ENCODE data around the gene TNIK. TPM values are rescaled to one million over a fixed set of nuclear protein-coding genes. Genes with fewer than 3 reads are reported as not detected.

The TNIK gene
- total RNA-seq, 2 donors from 2014 or later: 9.0 to 11.6 TPM

GRCh38 chr3:171198781-171199472 is 261.3 kb downstream of the TNIK start:
- H3K27ac ChIP-seq: no peak overlapping the region
- no peaks in the 10 kb centered on the region for H3K27me3 ChIP-seq
- no peaks in the 10 kb centered on the region for H3K9me3 ChIP-seq
- H3K4me3 ChIP-seq: no peak overlapping the region
- DNase-seq (ENCODE audit: low spot score): no peak
- TF ChIP-seq, protein P1, sequence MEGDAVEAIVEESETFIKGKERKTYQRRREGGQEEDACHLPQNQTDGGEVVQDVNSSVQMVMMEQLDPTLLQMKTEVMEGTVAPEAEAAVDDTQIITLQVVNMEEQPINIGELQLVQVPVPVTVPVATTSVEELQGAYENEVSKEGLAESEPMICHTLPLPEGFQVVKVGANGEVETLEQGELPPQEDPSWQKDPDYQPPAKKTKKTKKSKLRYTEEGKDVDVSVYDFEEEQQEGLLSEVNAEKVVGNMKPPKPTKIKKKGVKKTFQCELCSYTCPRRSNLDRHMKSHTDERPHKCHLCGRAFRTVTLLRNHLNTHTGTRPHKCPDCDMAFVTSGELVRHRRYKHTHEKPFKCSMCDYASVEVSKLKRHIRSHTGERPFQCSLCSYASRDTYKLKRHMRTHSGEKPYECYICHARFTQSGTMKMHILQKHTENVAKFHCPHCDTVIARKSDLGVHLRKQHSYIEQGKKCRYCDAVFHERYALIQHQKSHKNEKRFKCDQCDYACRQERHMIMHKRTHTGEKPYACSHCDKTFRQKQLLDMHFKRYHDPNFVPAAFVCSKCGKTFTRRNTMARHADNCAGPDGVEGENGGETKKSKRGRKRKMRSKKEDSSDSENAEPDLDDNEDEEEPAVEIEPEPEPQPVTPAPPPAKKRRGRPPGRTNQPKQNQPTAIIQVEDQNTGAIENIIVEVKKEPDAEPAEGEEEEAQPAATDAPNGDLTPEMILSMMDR (IDR thresholded peaks at IDR 0.05): no peak
- peaks cover 0 to 19% of the 10 kb centered on the region in 2 donors for H3K4me1 ChIP-seq
- no peaks in the 10 kb centered on the region for H3K36me3 ChIP-seq

DNA sequence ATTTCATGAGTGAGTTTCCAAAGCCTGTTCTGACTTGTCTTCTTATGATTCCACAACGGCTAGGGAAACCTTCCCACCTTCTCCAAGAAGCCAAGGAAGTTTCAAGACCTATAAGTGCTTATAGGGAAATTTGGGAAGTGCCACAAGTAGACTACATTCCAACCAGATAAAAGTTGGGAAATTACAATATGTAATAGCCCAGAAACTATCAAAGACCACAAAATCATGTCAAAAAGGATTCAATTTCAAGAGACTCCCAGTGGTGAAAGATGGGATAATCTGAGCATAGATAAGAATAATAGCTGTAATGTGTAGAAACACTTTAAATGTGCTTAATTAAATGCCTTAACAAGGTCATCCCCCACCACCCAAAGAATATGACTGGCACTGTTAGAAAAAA is 264.5 kb downstream of the TNIK start:
- H3K9me3 ChIP-seq: no peaks in the 10 kb centered on the region
- H3K4me1 ChIP-seq: peaks cover 0 to 3% of the 10 kb centered on the region in 2 donors
- H3K4me3 ChIP-seq: no peak overlapping the region
- TF ChIP-seq, protein P1 (IDR thresholded peaks at IDR 0.05): no peak
- H3K27me3 ChIP-seq: no peaks in the 10 kb centered on the region
- H3K27ac ChIP-seq: no peak overlapping the region
- DNase-seq (ENCODE audit: low spot score): no peak
- H3K36me3 ChIP-seq: no peaks in the 10 kb centered on the region

GRCh38 chr3:171194965-171195364 is 265.2 kb downstream of the TNIK start:
- H3K27me3 ChIP-seq: no peaks in the 10 kb centered on the region
- H3K27ac ChIP-seq: no peak overlapping the region
- H3K4me3 ChIP-seq: no peak overlapping the region
- H3K9me3 ChIP-seq: no peaks in the 10 kb centered on the region
- TF ChIP-seq, protein P1 (IDR thresholded peaks at IDR 0.05): no peak
- DNase-seq (ENCODE audit: low spot score): no peak
- H3K4me1 ChIP-seq: peaks cover 0 to 3% of the 10 kb centered on the region in 2 donors
- no peaks in the 10 kb centered on the region for H3K36me3 ChIP-seq

DNA sequence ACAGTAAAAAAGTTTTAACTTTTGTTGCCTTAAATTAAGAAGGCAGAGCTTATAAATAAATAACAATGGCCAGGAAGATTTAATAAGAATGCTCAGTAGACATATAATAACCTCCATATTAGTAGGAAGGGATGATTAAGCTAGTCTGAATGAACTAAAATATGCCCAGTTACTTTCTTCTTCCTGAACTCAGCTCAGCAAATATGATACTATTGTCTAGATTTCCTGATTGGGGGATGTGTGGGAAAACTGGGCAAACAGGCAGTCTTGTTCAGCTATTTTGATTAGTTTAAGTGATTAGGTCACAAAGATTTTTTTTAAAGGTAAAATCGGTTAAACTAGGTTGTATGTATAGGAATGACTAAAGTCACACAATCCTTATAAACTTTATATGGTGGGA is 266.5 kb downstream of the TNIK start:
- H3K4me1 ChIP-seq: no peaks in the 10 kb centered on the region
- H3K27ac ChIP-seq: no peak overlapping the region
- no peak overlapping the region for H3K4me3 ChIP-seq
- no peaks in the 10 kb centered on the region for H3K9me3 ChIP-seq
- no peaks in the 10 kb centered on the region for H3K27me3 ChIP-seq
- TF ChIP-seq, protein P1 (IDR thresholded peaks at IDR 0.05): no peak
- no peak for DNase-seq (ENCODE audit: low spot score)
- no peaks in the 10 kb centered on the region for H3K36me3 ChIP-seq

GRCh38 chr3:171192176-171192854 is 267.9 kb downstream of the TNIK start:
- TF ChIP-seq, protein P1 (IDR thresholded peaks at IDR 0.05): no peak
- no peaks in the 10 kb centered on the region for H3K27me3 ChIP-seq
- no peak for DNase-seq (ENCODE audit: low spot score)
- H3K9me3 ChIP-seq: no peaks in the 10 kb centered on the region
- H3K4me3 ChIP-seq: no peak overlapping the region
- H3K4me1 ChIP-seq: peaks cover 0 to 2% of the 10 kb centered on the region in 2 donors
- no peaks in the 10 kb centered on the region for H3K36me3 ChIP-seq
- H3K27ac ChIP-seq: no peak overlapping the region

Measured in right atrium auricular region (tissue), 2 donors.